ENCODE results near the gene TMEM51.

Gene TMEM51

DNA sequence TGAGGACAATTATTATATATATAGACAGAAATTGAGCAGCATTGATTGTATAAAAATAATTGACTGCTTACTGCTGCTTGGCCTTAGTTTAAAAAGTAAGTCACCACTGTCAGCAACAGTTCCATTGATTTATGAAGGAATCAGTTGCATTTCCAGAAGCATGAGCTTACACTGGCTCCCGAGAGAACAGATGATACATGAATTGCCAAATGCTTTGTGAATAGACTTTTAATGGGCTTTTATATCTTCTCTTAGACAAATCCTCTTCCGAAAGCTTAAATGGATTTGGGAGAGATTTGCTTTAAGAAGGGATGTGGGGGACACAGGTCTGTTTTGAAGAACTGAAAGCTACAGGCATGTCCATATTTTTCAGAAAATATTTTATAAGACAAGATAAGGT is 101.0 kb downstream of the TMEM51 start:
- Mint-ChIP-seq H3K4me3 (no peak overlapping the region), H3K9me3 (peaks cover 9% of the 10 kb centered on the region), H3K4me1 (peaks cover 13% of the 10 kb centered on the region), H3K27me3 (ENCODE audit: low read depth, poor library complexity) (peaks cover 46% of the 10 kb centered on the region), H3K27ac (no peak overlapping the region), H3K36me3 (ENCODE audit: low read depth) (no peaks in the 10 kb centered on the region)
- TF ChIP-seq, protein P1, sequence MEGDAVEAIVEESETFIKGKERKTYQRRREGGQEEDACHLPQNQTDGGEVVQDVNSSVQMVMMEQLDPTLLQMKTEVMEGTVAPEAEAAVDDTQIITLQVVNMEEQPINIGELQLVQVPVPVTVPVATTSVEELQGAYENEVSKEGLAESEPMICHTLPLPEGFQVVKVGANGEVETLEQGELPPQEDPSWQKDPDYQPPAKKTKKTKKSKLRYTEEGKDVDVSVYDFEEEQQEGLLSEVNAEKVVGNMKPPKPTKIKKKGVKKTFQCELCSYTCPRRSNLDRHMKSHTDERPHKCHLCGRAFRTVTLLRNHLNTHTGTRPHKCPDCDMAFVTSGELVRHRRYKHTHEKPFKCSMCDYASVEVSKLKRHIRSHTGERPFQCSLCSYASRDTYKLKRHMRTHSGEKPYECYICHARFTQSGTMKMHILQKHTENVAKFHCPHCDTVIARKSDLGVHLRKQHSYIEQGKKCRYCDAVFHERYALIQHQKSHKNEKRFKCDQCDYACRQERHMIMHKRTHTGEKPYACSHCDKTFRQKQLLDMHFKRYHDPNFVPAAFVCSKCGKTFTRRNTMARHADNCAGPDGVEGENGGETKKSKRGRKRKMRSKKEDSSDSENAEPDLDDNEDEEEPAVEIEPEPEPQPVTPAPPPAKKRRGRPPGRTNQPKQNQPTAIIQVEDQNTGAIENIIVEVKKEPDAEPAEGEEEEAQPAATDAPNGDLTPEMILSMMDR (IDR thresholded peaks at IDR 0.05): no peak
- DNase-seq: no peak

DNA sequence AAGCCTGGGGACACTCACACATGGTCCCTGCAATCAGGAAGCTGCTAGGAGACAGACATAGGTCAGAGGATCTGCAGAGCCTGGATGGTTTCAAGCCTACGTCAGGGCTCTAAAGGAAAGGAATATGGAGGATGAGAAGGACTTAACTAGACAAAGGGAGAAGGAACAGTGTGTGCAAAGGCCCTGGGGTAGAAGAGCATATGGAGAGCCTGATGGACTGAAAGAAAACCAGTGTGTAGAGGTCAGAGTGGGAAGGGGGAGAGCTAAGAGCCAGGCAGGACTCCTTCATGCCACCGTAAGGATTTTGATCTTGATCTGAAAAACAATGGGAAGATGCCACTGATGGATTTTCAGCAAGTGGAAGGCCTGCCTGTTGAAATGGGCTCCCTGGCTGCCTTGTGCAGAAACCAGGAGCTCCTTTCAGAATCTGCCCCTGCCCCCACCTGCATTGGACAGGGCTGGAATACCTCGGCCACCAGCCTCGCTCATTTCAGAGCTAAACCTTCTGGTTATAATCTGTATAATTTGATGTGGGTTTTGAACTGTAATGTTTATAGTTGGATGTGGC is 102.1 kb downstream of the TMEM51 start:
- H3K9me3 Mint-ChIP-seq: peaks cover 9% of the 10 kb centered on the region
- H3K4me1 Mint-ChIP-seq: peaks cover 6% of the 10 kb centered on the region
- no peak for DNase-seq
- TF ChIP-seq, protein P1 (IDR thresholded peaks at IDR 0.05): no peak
- no peaks in the 10 kb centered on the region for H3K36me3 Mint-ChIP-seq (ENCODE audit: low read depth)
- peaks cover 36% of the 10 kb centered on the region for H3K27me3 Mint-ChIP-seq (ENCODE audit: low read depth, poor library complexity)
- H3K27ac Mint-ChIP-seq: no peak overlapping the region
- no peak overlapping the region for H3K4me3 Mint-ChIP-seq

DNA sequence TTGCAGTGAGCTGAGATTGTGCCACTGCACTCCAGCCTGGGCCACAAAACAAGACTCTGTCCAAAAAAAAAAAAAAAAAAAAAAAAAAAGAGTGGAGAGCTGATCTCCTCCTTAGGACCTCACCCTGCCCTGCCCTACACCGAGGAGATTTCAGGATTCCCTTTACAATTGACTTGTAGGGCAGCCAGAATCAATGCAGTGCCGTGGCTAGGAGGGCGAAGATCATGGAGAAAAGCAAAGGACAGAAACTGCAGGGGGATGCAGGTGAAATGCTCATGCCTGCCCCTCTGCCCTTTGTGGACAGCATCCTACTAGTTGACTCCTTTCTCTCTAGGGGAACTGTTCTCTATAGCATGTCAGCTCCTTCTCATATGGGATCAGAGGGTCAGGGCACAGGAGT is 103.0 kb downstream of the TMEM51 start:
- H3K4me3 Mint-ChIP-seq: no peak overlapping the region
- H3K36me3 Mint-ChIP-seq (ENCODE audit: low read depth): no peaks in the 10 kb centered on the region
- TF ChIP-seq, protein P1 (IDR thresholded peaks at IDR 0.05): no peak
- H3K4me1 Mint-ChIP-seq: peaks cover 10% of the 10 kb centered on the region
- H3K27me3 Mint-ChIP-seq (ENCODE audit: low read depth, poor library complexity): peaks cover 34% of the 10 kb centered on the region
- no peak overlapping the region for H3K27ac Mint-ChIP-seq
- DNase-seq: no peak
- H3K9me3 Mint-ChIP-seq: peaks cover 9% of the 10 kb centered on the region

DNA sequence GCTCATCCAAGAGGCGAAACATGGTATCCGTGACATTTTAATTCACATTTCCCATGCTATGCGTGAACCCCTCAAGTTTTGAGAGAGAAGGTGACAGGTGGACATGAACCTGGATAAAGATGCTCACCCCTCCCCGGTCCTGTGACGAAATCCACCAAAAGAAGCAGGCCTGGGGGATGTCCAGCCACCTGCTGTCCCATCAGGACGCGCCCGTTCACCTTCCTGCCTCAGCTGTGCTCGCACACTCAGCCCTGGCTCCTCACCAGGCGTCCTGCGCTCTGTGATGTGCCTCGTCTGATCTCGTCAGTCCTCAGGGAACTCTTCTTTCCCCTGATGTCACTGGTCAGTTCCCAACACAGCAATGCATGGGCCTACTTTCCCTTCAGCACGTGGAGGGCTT is 103.8 kb downstream of the TMEM51 start:
- Mint-ChIP-seq H3K4me3 (no peak overlapping the region), H3K4me1 (peaks cover 11% of the 10 kb centered on the region), H3K27me3 (ENCODE audit: low read depth, poor library complexity) (peaks cover 30% of the 10 kb centered on the region), H3K9me3 (peaks cover 3% of the 10 kb centered on the region), H3K27ac (no peak overlapping the region), H3K36me3 (ENCODE audit: low read depth) (no peaks in the 10 kb centered on the region)
- TF ChIP-seq, protein P1 (IDR thresholded peaks at IDR 0.05): no peak
- DNase-seq: no peak

DNA sequence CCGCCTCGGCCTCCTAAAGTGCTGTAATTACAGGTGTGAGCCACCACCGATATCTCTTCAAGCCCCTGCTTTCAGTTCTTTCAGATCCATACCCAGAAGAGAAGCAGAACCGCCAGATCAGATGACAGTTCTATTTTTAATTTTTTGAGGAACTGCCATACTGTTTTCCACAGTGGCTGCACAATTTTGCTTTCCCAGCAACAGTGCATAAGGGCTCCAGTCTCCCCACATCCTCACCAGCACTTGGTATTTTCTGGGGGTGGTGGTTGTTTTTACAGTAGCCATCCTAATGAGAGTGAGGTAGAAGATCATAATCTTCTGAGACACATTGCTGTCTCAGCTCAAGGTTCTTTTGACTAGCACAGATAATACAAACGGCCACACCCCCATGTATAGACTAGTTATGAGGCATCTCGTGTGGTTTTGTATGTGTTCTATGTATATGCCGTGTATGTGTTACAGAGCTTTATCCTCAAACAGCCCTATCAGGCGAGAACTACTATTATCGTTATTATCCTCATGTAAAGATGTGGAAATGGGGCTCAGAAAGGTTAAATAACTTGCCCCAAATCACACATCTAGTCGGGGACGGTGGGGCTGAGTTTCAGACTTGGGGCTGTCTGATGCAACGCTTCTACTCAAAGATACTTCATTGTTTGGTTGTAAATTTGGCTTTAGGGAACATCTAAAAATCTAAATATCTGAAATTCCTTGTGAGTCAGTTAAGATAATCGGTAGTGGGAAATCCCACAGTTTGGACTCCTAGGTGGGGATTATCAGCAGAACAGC is 105.5 kb downstream of the TMEM51 start:
- no peak overlapping the region for H3K4me3 Mint-ChIP-seq
- TF ChIP-seq, protein P1 (IDR thresholded peaks at IDR 0.05): no peak
- no peaks in the 10 kb centered on the region for H3K36me3 Mint-ChIP-seq (ENCODE audit: low read depth)
- no peak for DNase-seq
- H3K9me3 Mint-ChIP-seq: peaks cover 3% of the 10 kb centered on the region
- H3K27me3 Mint-ChIP-seq (ENCODE audit: low read depth, poor library complexity): peaks cover 18% of the 10 kb centered on the region
- no peak overlapping the region for H3K27ac Mint-ChIP-seq
- peaks cover 11% of the 10 kb centered on the region for H3K4me1 Mint-ChIP-seq

DNA sequence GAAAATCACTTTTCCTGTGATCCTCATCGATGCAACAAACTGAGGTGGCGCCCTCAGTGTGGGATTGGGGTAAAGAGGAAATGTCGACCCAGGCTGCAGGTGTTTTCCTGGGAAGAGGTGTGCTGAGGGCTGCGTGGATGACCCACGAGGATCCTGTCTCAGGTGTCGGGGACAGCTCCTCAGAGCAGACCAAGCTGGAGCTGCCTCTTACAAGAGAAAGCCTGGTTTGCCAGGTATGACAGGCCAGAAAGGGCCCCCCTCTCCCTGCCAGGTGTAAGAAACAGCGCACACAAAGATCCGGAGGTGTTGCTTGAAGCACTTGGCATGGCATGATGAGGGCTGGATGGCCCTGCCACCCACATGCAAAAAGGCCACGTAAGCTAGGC is 106.1 kb downstream of the TMEM51 start:
- H3K4me1 Mint-ChIP-seq: peaks cover 11% of the 10 kb centered on the region
- DNase-seq: no peak
- no peaks in the 10 kb centered on the region for H3K36me3 Mint-ChIP-seq (ENCODE audit: low read depth)
- H3K4me3 Mint-ChIP-seq: no peak overlapping the region
- peaks cover 8% of the 10 kb centered on the region for H3K9me3 Mint-ChIP-seq
- TF ChIP-seq, protein P1 (IDR thresholded peaks at IDR 0.05): no peak
- H3K27ac Mint-ChIP-seq: no peak overlapping the region
- H3K27me3 Mint-ChIP-seq (ENCODE audit: low read depth, poor library complexity): peaks cover 24% of the 10 kb centered on the region
